Measurements from ENCODE around the gene COA1.
"Not testable (repeated sequence)": the region's sequence is repeated elsewhere in the genome, so short reads cannot be mapped to it uniquely, and the experiment has no call there.

Gene COA1

DNA sequence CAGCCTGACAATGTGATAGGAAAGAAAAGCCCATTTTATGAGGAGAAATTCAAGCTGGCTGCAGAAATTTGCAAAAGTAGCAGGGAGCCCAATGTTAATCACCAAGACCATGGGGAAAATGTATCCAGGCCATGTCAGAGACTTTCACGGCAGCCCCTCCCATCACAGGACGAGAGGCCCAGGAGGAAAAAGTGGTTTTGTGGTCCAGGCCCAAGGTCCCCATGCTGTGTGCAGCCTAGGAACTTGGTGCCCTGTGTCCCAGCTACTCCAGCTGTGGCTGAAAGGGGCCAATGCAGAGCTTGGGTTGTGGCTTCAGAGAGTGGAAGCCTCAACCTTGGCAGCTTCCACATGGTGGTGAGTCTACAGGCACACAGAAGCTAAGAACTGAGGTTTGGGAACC is 12.7 kb downstream of the COA1 start:
- Histone ChIP-seq H3K9ac (ENCODE audit: low read length) (no peak overlapping the region), H3K4me3 (ENCODE audit: low read length) (no peak overlapping the region), H3K9me3 (ENCODE audit: control insufficient read depth, low read depth, low read length) (no peaks in the 10 kb centered on the region), H3K27me3 (ENCODE audit: control insufficient read depth, insufficient read depth, low read length) (no peaks in the 10 kb centered on the region), H3K36me3 (ENCODE audit: control insufficient read depth, low read depth, low read length) (peaks cover 5% of the 10 kb centered on the region), H3K4me1 (ENCODE audit: control insufficient read depth, low read depth, low read length) (no peaks in the 10 kb centered on the region), H3K27ac (ENCODE audit: low read length) (no peak overlapping the region)

DNA sequence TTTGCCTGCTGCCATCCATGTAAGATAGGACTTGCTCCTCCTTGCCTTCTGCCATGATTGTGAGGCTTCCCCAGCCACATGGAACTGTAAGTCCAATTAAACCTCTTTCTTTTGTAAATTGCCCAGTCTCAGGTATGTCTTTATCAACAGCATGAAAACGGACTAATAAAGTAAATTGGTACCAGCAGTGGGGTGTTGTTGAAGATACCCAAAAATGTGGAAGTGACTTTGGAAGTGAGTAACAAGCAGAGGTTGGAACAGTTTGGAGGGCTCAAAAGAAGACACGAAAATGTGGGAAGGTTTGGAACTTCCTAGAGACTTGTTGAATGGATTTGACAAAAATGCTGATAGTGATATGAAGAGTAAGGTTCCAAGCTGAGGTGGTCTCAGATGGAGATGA is 13.4 kb downstream of the COA1 start:
- H3K9ac ChIP-seq (ENCODE audit: low read length); H3K4me3 ChIP-seq (ENCODE audit: low read length); H3K4me1 ChIP-seq (ENCODE audit: control insufficient read depth, low read depth, low read length); H3K27ac ChIP-seq (ENCODE audit: low read length); H3K9me3 ChIP-seq (ENCODE audit: control insufficient read depth, low read depth, low read length); H3K27me3 ChIP-seq (ENCODE audit: control insufficient read depth, insufficient read depth, low read length); H3K36me3 ChIP-seq (ENCODE audit: control insufficient read depth, low read depth, low read length): not testable (repeated sequence)

DNA sequence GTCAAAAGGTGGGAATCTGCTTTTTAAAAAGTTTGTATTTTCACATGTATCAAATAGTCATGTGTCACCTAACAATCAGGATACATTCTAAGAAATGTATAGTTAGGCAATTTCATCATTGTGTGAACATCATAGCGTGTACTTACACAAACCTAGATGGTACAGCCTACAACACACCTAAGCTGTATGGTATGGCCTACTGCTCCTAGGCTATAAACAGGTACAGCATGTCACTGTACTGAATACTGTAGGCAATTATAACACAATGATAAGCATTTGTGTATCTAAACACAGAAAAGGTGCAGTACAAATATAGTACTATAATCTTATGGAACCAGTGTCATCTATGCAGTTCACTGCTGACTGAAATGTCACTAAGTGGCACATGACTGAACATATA is 17.8 kb downstream of the COA1 start:
- H3K9me3 ChIP-seq (ENCODE audit: control insufficient read depth, low read depth, low read length): no peaks in the 10 kb centered on the region
- peaks cover 10% of the 10 kb centered on the region for H3K4me1 ChIP-seq (ENCODE audit: control insufficient read depth, low read depth, low read length)
- H3K27me3 ChIP-seq (ENCODE audit: control insufficient read depth, insufficient read depth, low read length): no peaks in the 10 kb centered on the region
- H3K27ac ChIP-seq (ENCODE audit: low read length): no peak overlapping the region
- no peaks in the 10 kb centered on the region for H3K36me3 ChIP-seq (ENCODE audit: control insufficient read depth, low read depth, low read length)
- no peak overlapping the region for H3K4me3 ChIP-seq (ENCODE audit: low read length)
- no peak overlapping the region for H3K9ac ChIP-seq (ENCODE audit: low read length)

DNA sequence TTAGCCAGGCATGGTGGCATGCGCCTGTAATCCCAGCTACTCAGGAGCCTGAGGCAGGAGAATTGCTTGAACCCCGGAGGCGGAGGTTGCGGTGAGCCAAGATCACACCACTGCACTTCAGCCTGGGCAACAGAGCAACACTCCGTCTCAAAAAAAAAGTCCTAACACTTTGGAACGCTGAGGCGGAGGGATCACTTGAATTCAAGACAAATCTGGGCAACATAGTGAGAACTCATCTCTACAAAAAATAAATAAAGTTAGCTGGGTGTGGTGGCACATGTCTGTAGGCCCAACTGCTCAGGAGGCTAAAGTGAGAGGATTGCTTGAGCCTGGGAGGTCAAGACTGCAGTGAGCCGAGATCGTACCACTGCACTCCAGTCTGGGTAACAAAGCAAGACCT is 21.3 kb downstream of the COA1 start:
- not testable (repeated sequence) for H3K27ac ChIP-seq (ENCODE audit: low read length); H3K4me3 ChIP-seq (ENCODE audit: low read length); H3K9ac ChIP-seq (ENCODE audit: low read length); H3K36me3 ChIP-seq (ENCODE audit: control insufficient read depth, low read depth, low read length); H3K27me3 ChIP-seq (ENCODE audit: control insufficient read depth, insufficient read depth, low read length); H3K9me3 ChIP-seq (ENCODE audit: control insufficient read depth, low read depth, low read length)
- peaks cover 10% of the 10 kb centered on the region for H3K4me1 ChIP-seq (ENCODE audit: control insufficient read depth, low read depth, low read length)

DNA sequence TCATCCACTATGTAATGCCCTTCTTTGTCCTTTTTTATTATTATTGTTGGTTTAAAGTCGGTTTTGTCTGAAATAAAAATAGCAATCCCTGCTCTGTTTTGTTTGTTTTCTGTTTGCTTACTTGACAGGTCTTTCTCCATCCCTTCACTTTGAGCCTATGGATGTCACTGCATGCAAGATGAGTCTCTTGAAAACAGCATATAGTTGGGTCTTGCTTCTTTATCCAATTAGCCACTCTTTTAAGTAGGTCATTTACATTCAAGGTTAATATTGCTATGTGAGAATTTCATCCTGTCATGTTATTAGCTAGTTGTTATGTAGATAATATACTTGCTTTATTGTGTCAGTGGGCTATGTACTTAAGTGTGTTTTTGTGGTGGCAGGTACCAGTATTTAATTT is 25.8 kb downstream of the COA1 start:
- no peak overlapping the region for H3K27ac ChIP-seq (ENCODE audit: low read length)
- no peak overlapping the region for H3K4me3 ChIP-seq (ENCODE audit: low read length)
- H3K27me3 ChIP-seq (ENCODE audit: control insufficient read depth, insufficient read depth, low read length): no peaks in the 10 kb centered on the region
- no peaks in the 10 kb centered on the region for H3K36me3 ChIP-seq (ENCODE audit: control insufficient read depth, low read depth, low read length)
- no peak overlapping the region for H3K9ac ChIP-seq (ENCODE audit: low read length)
- no peaks in the 10 kb centered on the region for H3K9me3 ChIP-seq (ENCODE audit: control insufficient read depth, low read depth, low read length)
- peaks cover 11% of the 10 kb centered on the region for H3K4me1 ChIP-seq (ENCODE audit: control insufficient read depth, low read depth, low read length)

DNA sequence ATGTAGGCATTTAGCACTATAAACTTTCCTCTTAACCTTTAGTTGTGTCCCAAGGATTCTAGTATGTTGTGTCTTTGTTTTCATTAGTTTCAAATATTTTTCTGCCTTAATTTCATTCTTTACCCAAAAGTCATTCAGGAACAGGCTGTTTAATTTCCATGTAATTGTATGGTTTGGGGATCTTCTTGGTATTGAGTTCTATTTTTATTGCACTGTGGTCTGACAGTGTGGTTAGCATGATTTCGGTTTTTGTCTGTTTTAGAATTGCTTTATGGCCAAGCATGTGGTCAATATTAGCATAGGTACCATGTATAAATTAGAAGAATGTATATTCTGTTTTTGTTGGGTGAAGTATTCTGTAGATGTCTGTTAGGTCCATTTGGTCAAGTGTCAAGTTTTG is 26.3 kb downstream of the COA1 start:
- Histone ChIP-seq H3K36me3 (ENCODE audit: control insufficient read depth, low read depth, low read length) (no peaks in the 10 kb centered on the region), H3K4me3 (ENCODE audit: low read length) (no peak overlapping the region), H3K9me3 (ENCODE audit: control insufficient read depth, low read depth, low read length) (no peaks in the 10 kb centered on the region), H3K9ac (ENCODE audit: low read length) (no peak overlapping the region), H3K4me1 (ENCODE audit: control insufficient read depth, low read depth, low read length) (peaks cover 11% of the 10 kb centered on the region), H3K27ac (ENCODE audit: low read length) (no peak overlapping the region), H3K27me3 (ENCODE audit: control insufficient read depth, insufficient read depth, low read length) (no peaks in the 10 kb centered on the region)

DNA sequence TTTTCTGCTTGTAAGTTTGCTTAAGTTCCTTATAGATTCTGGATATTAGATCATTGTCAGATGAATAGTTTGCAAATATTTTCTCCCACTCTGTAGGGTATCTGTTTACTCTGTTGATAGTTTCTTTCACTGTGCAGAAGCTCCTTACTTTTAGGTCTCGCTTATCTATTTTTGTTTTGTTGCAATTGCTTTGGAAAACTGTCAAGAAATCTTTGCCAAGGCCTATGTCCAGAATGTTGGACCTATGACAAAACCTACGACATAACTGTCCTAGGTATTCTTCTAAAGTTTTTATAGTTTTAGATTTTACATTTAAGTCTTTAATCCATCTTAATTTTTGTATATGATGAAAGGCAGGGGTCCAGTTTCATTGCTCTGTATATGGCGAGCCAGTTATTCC is 27.4 kb downstream of the COA1 start:
- Histone ChIP-seq H3K27ac (ENCODE audit: low read length) (no peak overlapping the region), H3K27me3 (ENCODE audit: control insufficient read depth, insufficient read depth, low read length) (no peaks in the 10 kb centered on the region), H3K36me3 (ENCODE audit: control insufficient read depth, low read depth, low read length) (no peaks in the 10 kb centered on the region), H3K9me3 (ENCODE audit: control insufficient read depth, low read depth, low read length) (no peaks in the 10 kb centered on the region), H3K4me3 (ENCODE audit: low read length) (no peak overlapping the region), H3K9ac (ENCODE audit: low read length) (no peak overlapping the region), H3K4me1 (ENCODE audit: control insufficient read depth, low read depth, low read length) (peaks cover 11% of the 10 kb centered on the region)

DNA sequence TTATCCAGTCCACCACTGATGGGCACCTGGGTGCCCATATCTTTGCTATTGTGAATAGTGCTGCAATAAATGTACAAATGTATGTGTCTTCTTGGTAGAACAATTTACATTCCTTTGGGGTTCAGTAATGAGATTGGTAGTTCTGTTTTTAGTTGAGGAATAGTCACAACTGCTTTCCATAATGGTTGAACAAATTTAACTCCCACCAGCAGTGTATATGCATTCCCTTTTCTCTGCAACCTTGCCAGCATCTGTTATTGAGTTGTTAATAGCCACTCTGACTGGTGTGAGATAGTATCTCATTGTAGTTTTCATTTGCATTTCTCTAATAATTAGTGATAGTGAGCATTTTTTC is 27.8 kb downstream of the COA1 start:
- Histone ChIP-seq H3K4me3 (ENCODE audit: low read length) (no peak overlapping the region), H3K9ac (ENCODE audit: low read length) (no peak overlapping the region), H3K4me1 (ENCODE audit: control insufficient read depth, low read depth, low read length) (peaks cover 11% of the 10 kb centered on the region), H3K27me3 (ENCODE audit: control insufficient read depth, insufficient read depth, low read length) (no peaks in the 10 kb centered on the region), H3K36me3 (ENCODE audit: control insufficient read depth, low read depth, low read length) (no peaks in the 10 kb centered on the region), H3K9me3 (ENCODE audit: control insufficient read depth, low read depth, low read length) (no peaks in the 10 kb centered on the region), H3K27ac (ENCODE audit: low read length) (no peak overlapping the region)

DNA sequence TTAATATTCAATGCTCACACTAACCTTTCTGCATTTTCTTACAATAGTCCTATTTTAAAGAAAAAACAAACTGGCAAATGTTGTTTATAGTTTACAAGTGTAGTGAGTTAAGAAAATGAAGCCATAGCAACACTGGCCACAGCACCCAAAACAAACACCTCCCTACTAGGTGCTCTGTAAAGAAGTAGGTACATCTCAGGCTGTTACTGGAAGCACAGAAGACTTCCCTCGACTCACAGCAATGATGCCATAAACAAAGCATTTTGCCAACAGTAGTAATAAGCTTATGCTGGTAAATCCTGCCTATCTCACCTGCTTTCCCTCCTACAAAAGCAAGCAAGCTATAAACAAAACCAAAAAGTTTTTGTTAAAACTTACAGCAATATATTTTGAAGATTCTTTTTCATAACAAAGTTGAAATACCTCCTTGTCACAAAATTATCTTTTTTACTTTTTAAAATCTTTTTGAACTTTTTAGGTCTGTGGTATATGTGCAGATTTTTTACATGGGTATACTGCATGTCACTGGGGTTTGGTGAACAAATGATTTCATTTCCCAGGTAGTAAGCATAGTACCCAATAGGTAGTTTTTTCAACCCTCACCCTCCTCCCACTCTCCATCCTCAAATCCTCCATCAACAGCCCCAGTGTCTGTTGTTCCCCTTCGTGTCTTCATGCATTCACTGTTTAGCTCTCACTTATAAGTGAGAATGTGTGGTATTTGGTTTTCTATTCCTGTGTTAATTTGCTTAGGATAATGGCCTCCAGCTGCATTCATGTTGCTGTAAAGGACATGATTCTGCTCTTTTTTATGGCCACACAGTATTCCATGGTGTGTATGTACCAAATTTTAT is 28.4 kb downstream of the COA1 start:
- H3K9me3 ChIP-seq (ENCODE audit: control insufficient read depth, low read depth, low read length): no peaks in the 10 kb centered on the region
- H3K4me3 ChIP-seq (ENCODE audit: low read length): no peak overlapping the region
- no peak overlapping the region for H3K27ac ChIP-seq (ENCODE audit: low read length)
- H3K9ac ChIP-seq (ENCODE audit: low read length): no peak overlapping the region
- H3K27me3 ChIP-seq (ENCODE audit: control insufficient read depth, insufficient read depth, low read length): no peaks in the 10 kb centered on the region
- H3K4me1 ChIP-seq (ENCODE audit: control insufficient read depth, low read depth, low read length): peaks cover 12% of the 10 kb centered on the region
- no peaks in the 10 kb centered on the region for H3K36me3 ChIP-seq (ENCODE audit: control insufficient read depth, low read depth, low read length)

DNA sequence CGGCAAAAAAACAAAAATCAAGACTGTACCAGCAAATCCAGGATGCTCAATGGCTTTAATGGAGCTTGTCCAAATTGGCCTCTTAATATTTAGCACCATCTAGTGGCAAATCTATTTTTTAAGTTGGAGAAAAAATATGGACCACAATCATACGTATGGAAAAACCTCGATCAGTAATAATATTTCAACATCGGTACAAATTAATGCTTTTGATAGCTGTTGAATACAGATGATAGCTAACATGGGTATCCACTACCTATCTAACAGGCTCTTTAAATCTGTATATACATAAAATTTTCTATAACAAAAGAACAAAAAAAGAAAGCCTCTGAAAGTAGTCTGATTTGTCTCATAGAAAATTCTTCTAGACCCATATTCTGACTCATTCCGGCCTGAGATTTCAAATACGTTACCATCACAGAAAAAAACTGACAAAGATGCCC is 29.2 kb downstream of the COA1 start:
- no peaks in the 10 kb centered on the region for H3K36me3 ChIP-seq (ENCODE audit: control insufficient read depth, low read depth, low read length)
- H3K27me3 ChIP-seq (ENCODE audit: control insufficient read depth, insufficient read depth, low read length): no peaks in the 10 kb centered on the region
- H3K4me3 ChIP-seq (ENCODE audit: low read length): no peak overlapping the region
- H3K9me3 ChIP-seq (ENCODE audit: control insufficient read depth, low read depth, low read length): no peaks in the 10 kb centered on the region
- H3K4me1 ChIP-seq (ENCODE audit: control insufficient read depth, low read depth, low read length): peaks cover 18% of the 10 kb centered on the region
- no peak overlapping the region for H3K9ac ChIP-seq (ENCODE audit: low read length)
- no peak overlapping the region for H3K27ac ChIP-seq (ENCODE audit: low read length)

DNA sequence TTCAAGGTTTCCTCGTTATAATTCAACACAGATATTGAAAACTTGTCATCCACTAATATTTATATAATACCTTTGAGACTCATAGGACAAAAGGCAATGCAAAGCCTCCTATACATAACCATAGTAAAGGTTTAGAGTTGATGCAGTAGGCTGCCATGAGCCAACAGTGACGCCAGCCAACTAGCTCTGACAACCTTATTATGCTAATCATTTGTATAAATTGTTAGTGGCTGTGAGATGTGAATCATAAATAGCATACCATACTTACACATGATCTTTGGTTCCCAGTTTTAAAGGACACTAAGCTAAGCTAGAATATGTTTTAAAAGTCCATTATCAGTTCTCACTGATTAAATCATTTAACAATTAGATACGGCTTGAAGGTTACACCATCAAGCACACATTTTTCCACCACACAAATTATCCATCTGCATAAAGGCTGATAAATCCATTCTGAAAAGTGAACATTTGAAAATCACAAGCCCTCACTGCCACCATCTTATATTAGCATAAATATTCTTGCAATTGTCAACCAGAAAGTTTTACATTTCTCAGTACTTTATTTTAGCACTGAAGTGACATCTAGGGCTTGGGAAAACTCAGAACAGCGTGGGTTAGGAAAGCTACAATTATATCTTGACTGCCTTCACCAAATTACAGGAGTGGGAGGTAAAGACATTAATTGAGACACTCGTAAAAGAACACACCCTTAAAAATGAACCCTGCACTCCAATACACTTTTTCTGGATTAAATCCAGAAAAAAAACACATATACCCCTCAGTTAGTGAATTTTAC is 30.7 kb downstream of the COA1 start:
- Histone ChIP-seq H3K9me3 (ENCODE audit: control insufficient read depth, low read depth, low read length) (no peaks in the 10 kb centered on the region), H3K27me3 (ENCODE audit: control insufficient read depth, insufficient read depth, low read length) (no peaks in the 10 kb centered on the region), H3K9ac (ENCODE audit: low read length) (no peak overlapping the region), H3K27ac (ENCODE audit: low read length) (no peak overlapping the region), H3K36me3 (ENCODE audit: control insufficient read depth, low read depth, low read length) (no peaks in the 10 kb centered on the region), H3K4me1 (ENCODE audit: control insufficient read depth, low read depth, low read length) (peaks cover 18% of the 10 kb centered on the region), H3K4me3 (ENCODE audit: low read length) (no peak overlapping the region)

DNA sequence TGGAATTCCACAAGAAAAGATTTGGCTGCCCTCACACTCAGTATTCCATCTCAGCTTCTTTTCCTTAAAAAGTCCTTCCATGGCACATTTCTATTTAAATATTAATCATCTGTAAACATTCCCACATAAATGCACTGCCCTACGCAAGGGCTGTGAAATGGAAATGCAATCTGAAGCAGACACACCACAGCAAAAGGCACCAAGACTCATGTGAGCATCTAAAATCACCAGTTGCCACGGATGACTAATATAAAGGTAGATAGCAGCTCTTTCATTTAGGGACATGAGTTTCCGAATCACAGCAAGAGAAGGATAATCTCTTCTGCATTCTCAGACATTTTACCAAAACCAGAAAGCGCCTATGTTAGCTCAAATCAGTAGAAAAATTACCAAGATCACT is 31.6 kb downstream of the COA1 start:
- no peaks in the 10 kb centered on the region for H3K9me3 ChIP-seq (ENCODE audit: control insufficient read depth, low read depth, low read length)
- no peaks in the 10 kb centered on the region for H3K27me3 ChIP-seq (ENCODE audit: control insufficient read depth, insufficient read depth, low read length)
- peaks cover 18% of the 10 kb centered on the region for H3K4me1 ChIP-seq (ENCODE audit: control insufficient read depth, low read depth, low read length)
- H3K9ac ChIP-seq (ENCODE audit: low read length): no peak overlapping the region
- no peaks in the 10 kb centered on the region for H3K36me3 ChIP-seq (ENCODE audit: control insufficient read depth, low read depth, low read length)
- no peak overlapping the region for H3K27ac ChIP-seq (ENCODE audit: low read length)
- H3K4me3 ChIP-seq (ENCODE audit: low read length): no peak overlapping the region

All from iPS-18a (cell line).